ENCODE results near the gene GRK3. TPM values are rescaled to one million over a fixed set of nuclear protein-coding genes. Genes with fewer than 3 reads are reported as not detected.

The GRK3 gene
- total RNA-seq, 4 donors from 2014 or later = 3.6 to 10.9 (median 7.1) TPM

- no peaks in the 10 kb centered on the region for H3K9me3 ChIP-seq
- TF ChIP-seq POLR2A (IDR thresholded peaks at IDR 0.05) = no peak
- no peak for TF ChIP-seq EP300 (IDR thresholded peaks at IDR 0.05)
- no peak for TF ChIP-seq CTCF (IDR thresholded peaks at IDR 0.05)
- TF ChIP-seq POLR2AphosphoS5 (IDR thresholded peaks at IDR 0.05) = no peak
- 74% methylated on average over 24 of the region's 24 CpGs for WGBS
- no peak overlapping the region for H3K27ac ChIP-seq
- no peak overlapping the region for H3K4me3 ChIP-seq
- no peak for DNase-seq (ENCODE audit: low spot score in 2 of 2)
- H3K27me3 ChIP-seq = no peaks in the 10 kb centered on the region
- H3K4me1 ChIP-seq = no peaks in the 10 kb centered on the region
- no peaks in the 10 kb centered on the region for H3K36me3 ChIP-seq
Measured at GRCh38 chr22:25754527-25755202, 190.2 kb downstream of the GRK3 start.

GRCh38 chr22:25757686-25758085 lies 193.2 kb downstream of the GRK3 start:
- H3K27ac ChIP-seq = no peak overlapping the region
- no peak for DNase-seq (ENCODE audit: low spot score in 2 of 2)
- WGBS = 80% methylated on average over 3 of the region's 3 CpGs
- H3K27me3 ChIP-seq = no peaks in the 10 kb centered on the region
- TF ChIP-seq CTCF (IDR thresholded peaks at IDR 0.05) = no peak
- H3K4me3 ChIP-seq = no peak overlapping the region
- no peaks in the 10 kb centered on the region for H3K9me3 ChIP-seq
- H3K36me3 ChIP-seq = no peaks in the 10 kb centered on the region
- no peaks in the 10 kb centered on the region for H3K4me1 ChIP-seq

GRCh38 chr22:25758316-25758715 lies 193.8 kb downstream of the GRK3 start:
- Histone ChIP-seq H3K9me3 (no peaks in the 10 kb centered on the region), H3K36me3 (no peaks in the 10 kb centered on the region), H3K27ac (no peak overlapping the region), H3K4me1 (no peaks in the 10 kb centered on the region), H3K27me3 (peaks cover 3% of the 10 kb centered on the region), H3K4me3 (no peak overlapping the region)
- WGBS = 58% methylated on average over 8 of the region's 8 CpGs
- DNase-seq (ENCODE audit: low spot score in 2 of 2) = no peak
- TF ChIP-seq CTCF (IDR thresholded peaks at IDR 0.05) (no peak), POLR2A (IDR thresholded peaks at IDR 0.05) (no peak), EP300 (IDR thresholded peaks at IDR 0.05) (no peak), POLR2AphosphoS5 (IDR thresholded peaks at IDR 0.05) (no peak)

- H3K4me1 ChIP-seq = no peaks in the 10 kb centered on the region
- no peaks in the 10 kb centered on the region for H3K9me3 ChIP-seq
- TF ChIP-seq EP300 (IDR thresholded peaks at IDR 0.05) = no peak
- no peak for TF ChIP-seq POLR2AphosphoS5 (IDR thresholded peaks at IDR 0.05)
- no peak for TF ChIP-seq POLR2A (IDR thresholded peaks at IDR 0.05)
- no peak for TF ChIP-seq CTCF (IDR thresholded peaks at IDR 0.05)
- peaks cover 3% of the 10 kb centered on the region for H3K27me3 ChIP-seq
- WGBS = 50% methylated on average over 5 of the region's 5 CpGs
- no peak overlapping the region for H3K4me3 ChIP-seq
- DNase-seq (ENCODE audit: low spot score in 2 of 2) = no peak
- H3K27ac ChIP-seq = no peak overlapping the region
- no peaks in the 10 kb centered on the region for H3K36me3 ChIP-seq
Measured at GRCh38 chr22:25759825-25760231, 195.4 kb downstream of the GRK3 start.

- no peak for DNase-seq (ENCODE audit: low spot score in 2 of 2)
- no peak overlapping the region for H3K4me3 ChIP-seq
- no peaks in the 10 kb centered on the region for H3K9me3 ChIP-seq
- WGBS = 63% methylated on average over 2 of the region's 2 CpGs
- no peak for TF ChIP-seq CTCF (IDR thresholded peaks at IDR 0.05)
- TF ChIP-seq POLR2A (IDR thresholded peaks at IDR 0.05) = no peak
- no peak for TF ChIP-seq EP300 (IDR thresholded peaks at IDR 0.05)
- no peak for TF ChIP-seq POLR2AphosphoS5 (IDR thresholded peaks at IDR 0.05)
- peaks cover 3% of the 10 kb centered on the region for H3K27me3 ChIP-seq
- H3K36me3 ChIP-seq = no peaks in the 10 kb centered on the region
- no peak overlapping the region for H3K27ac ChIP-seq
- no peaks in the 10 kb centered on the region for H3K4me1 ChIP-seq
Measured at GRCh38 chr22:25760294-25760693, 195.8 kb downstream of the GRK3 start.

All from suprapubic skin (tissue), 4 donors.